Ascending aorta (tissue), 2 donors: ENCODE results near the gene SLC23A3. TPM values are rescaled to one million over a fixed set of nuclear protein-coding genes. Genes with fewer than 3 reads are reported as not detected.

Experiments used
- DNase-seq, 2 donors: peaks; one replicate each; pipeline ENCODE4 v3.0.0-alpha.2; 2019; ENCODE audit warnings: low spot score in 2 of 2
- H3K27ac ChIP-seq, 2 donors: fragments of 200-600 bp; sonication (generic); one replicate each; pipeline ENCODE4 v1.5.1; 2016 to 2017; ENCODE audit warnings: mild to moderate bottlenecking in 1 of 2
- H3K27me3 ChIP-seq: fragments of 200-600 bp; sonication (generic); one replicate; pipeline ENCODE4 v1.5.1; 2017
- H3K36me3 ChIP-seq, 2 donors: fragments of 200-600 bp; sonication (generic); one replicate each; pipeline ENCODE4 v1.5.1; 2016
- H3K4me1 ChIP-seq, 2 donors: fragments of 200-600 bp; sonication (generic); one replicate each; pipeline ENCODE4 v1.5.1; 2016 to 2017; ENCODE audit warnings: mild to moderate bottlenecking in 1 of 2
- H3K4me3 ChIP-seq, 2 donors: fragments of 200-600 bp; sonication (generic); one replicate each; pipeline ENCODE4 v1.5.1; 2016 to 2017; ENCODE audit warnings: mild to moderate bottlenecking in 1 of 2
- H3K9me3 ChIP-seq, 2 donors: fragments of 200-600 bp; sonication (generic); one replicate each; pipeline ENCODE4 v1.5.1; 2016
- CTCF ChIP-seq, 3 experiments: fragments of 200-600 bp in 2 of 3; fragments of 450-650 bp in 1 of 3; sonication (generic) in 2 of 3; IDR thresholded peaks; one replicate each; pipeline ENCODE4 v1.5.1; 2016 to 2019; ENCODE audit warnings: antibody characterized with exemption in 3 of 3, mild to moderate bottlenecking in 1 of 3, moderate library complexity in 1 of 3
- intact Hi-C: fragments of 100-400 bp; cut with DNase I; formaldehyde crosslinking; loops from one replicate; pipeline ENCODE4 v1.15.1; 2023
- total RNA-seq: library from RNA; depleted of rRNA; stranded (reverse); fragments of >200 nt; gene quantifications from one replicate; pipeline ENCODE4 v1.1.0, GENCODE V29; 2016

SLC23A3 gene
- total RNA-seq, 1 donor from 2014 or later, result 14.2 TPM

- DNase-seq, result no peak
- peaks cover 0 to 4% of the 10 kb centered on the region in 2 donors for H3K4me1 ChIP-seq
- no peaks in the 10 kb centered on the region for H3K9me3 ChIP-seq
- TF ChIP-seq CTCF (IDR thresholded peaks at IDR 0.05), result no peak
- no peaks in the 10 kb centered on the region for H3K36me3 ChIP-seq
- no peak overlapping the region for H3K4me3 ChIP-seq
- no peaks in the 10 kb centered on the region for H3K27me3 ChIP-seq
- H3K27ac ChIP-seq, result no peak overlapping the region
- intact Hi-C loops, result no loop called here
These were observed 46.3 kb downstream of the SLC23A3 start for GRCh38 chr2:219123356-219124135.

- DNase-seq, result no peak
- Histone ChIP-seq H3K9me3 (no peaks in the 10 kb centered on the region), H3K4me3 (no peak overlapping the region), H3K27ac (no peak overlapping the region), H3K36me3 (no peaks in the 10 kb centered on the region), H3K27me3 (no peaks in the 10 kb centered on the region), H3K4me1 (peaks cover 0 to 4% of the 10 kb centered on the region in 2 donors)
- TF ChIP-seq CTCF (IDR thresholded peaks at IDR 0.05), result no peak
- intact Hi-C loops, result no loop called here
These were observed 47.4 kb downstream of the SLC23A3 start for GRCh38 chr2:219122202-219122980.

GRCh38 chr2:219120082-219120481, 49.7 kb downstream of the SLC23A3 start:
- no peaks in the 10 kb centered on the region for H3K36me3 ChIP-seq
- no peaks in the 10 kb centered on the region for H3K27me3 ChIP-seq
- H3K4me3 ChIP-seq, result no peak overlapping the region
- TF ChIP-seq CTCF (IDR thresholded peaks at IDR 0.05), result no peak
- intact Hi-C loops, result no loop called here
- DNase-seq, result no peak
- no peaks in the 10 kb centered on the region for H3K4me1 ChIP-seq
- no peak overlapping the region for H3K27ac ChIP-seq
- H3K9me3 ChIP-seq, result no peaks in the 10 kb centered on the region

GRCh38 chr2:219119422-219120043, 50.3 kb downstream of the SLC23A3 start:
- Histone ChIP-seq H3K36me3 (no peaks in the 10 kb centered on the region), H3K4me1 (no peaks in the 10 kb centered on the region), H3K9me3 (no peaks in the 10 kb centered on the region), H3K4me3 (no peak overlapping the region), H3K27ac (no peak overlapping the region), H3K27me3 (no peaks in the 10 kb centered on the region)
- TF ChIP-seq CTCF (IDR thresholded peaks at IDR 0.05), result peak; percentile 38 to 79 (median 62)
- intact Hi-C loops, result loop anchor here (1.0 kb wide), 1 partner anchor 61 kb away; no protein-coding TSS in a partner anchor
- no peak for DNase-seq

GRCh38 chr2:219118504-219118903, 51.3 kb downstream of the SLC23A3 start:
- H3K9me3 ChIP-seq, result no peaks in the 10 kb centered on the region
- no peaks in the 10 kb centered on the region for H3K4me1 ChIP-seq
- DNase-seq, result no peak
- H3K27ac ChIP-seq, result no peak overlapping the region
- no peak overlapping the region for H3K4me3 ChIP-seq
- H3K36me3 ChIP-seq, result no peaks in the 10 kb centered on the region
- no peak for TF ChIP-seq CTCF (IDR thresholded peaks at IDR 0.05)
- H3K27me3 ChIP-seq, result no peaks in the 10 kb centered on the region
- intact Hi-C loops, result no loop called here
